GM06990 (cell line): ENCODE measurements around the gene DOHH.
"Not testable (repeated sequence)": the region's sequence is repeated elsewhere in the genome, so short reads cannot be mapped to it uniquely, and the experiment has no call there.

ENCODE experiments used
- DNase-seq: peaks from one replicate; pipeline ENCODE4 v3.0.0-alpha.2; 2011; ENCODE audit not compliant: insufficient read length; ENCODE audit errors: extremely low read depth
- H3K27me3 ChIP-seq: replicated peaks from 2 replicates; pipeline ENCODE4 v1.6.0; 2011; ENCODE audit warnings: low read length; ENCODE audit not compliant: control insufficient read depth, insufficient read depth
- H3K36me3 ChIP-seq: 2 replicates; pipeline ENCODE4 v1.5.1; 2011; ENCODE audit warnings: low read length; ENCODE audit not compliant: control insufficient read depth, insufficient read depth
- H3K4me3 ChIP-seq: replicated peaks from 2 replicates; pipeline ENCODE4 v1.5.1; 2011; ENCODE audit warnings: low read depth, mild to moderate bottlenecking, control low read depth, low read length
- TF ChIP-seq, protein P1 (sequence below): IDR thresholded peaks from 2 replicates; pipeline ENCODE4 v1.5.1; 2011; ENCODE audit warnings: low read length, control low read depth, mild to moderate bottlenecking, inconsistent platforms; ENCODE audit not compliant: insufficient read depth, poor library complexity, severe bottlenecking

Gene DOHH

DNA sequence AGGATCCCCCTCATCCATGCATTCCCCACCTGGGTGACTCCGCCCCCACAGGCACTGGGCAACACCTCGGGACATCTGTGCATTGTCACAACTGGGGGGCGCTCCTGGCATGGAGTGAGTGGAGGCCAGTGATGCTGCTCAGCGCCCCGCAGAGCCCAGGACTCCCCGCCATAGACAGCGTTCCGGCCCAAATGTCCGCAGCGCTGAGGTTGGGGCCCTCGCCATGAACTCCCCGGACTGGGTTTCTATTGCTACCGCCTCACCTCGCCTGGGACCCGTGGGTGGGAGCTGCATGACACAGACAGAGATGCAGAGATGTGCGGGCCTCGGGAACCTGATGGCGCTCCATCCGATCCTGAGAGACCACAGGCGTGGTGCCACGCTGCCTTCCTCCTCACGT is 10.3 kb upstream of the DOHH start:
- Histone ChIP-seq H3K36me3 (peaks cover 7% of the 10 kb centered on the region), H3K27me3 (no peaks in the 10 kb centered on the region), H3K4me3 (no peak overlapping the region)
- no peak for DNase-seq
- TF ChIP-seq, protein P1, sequence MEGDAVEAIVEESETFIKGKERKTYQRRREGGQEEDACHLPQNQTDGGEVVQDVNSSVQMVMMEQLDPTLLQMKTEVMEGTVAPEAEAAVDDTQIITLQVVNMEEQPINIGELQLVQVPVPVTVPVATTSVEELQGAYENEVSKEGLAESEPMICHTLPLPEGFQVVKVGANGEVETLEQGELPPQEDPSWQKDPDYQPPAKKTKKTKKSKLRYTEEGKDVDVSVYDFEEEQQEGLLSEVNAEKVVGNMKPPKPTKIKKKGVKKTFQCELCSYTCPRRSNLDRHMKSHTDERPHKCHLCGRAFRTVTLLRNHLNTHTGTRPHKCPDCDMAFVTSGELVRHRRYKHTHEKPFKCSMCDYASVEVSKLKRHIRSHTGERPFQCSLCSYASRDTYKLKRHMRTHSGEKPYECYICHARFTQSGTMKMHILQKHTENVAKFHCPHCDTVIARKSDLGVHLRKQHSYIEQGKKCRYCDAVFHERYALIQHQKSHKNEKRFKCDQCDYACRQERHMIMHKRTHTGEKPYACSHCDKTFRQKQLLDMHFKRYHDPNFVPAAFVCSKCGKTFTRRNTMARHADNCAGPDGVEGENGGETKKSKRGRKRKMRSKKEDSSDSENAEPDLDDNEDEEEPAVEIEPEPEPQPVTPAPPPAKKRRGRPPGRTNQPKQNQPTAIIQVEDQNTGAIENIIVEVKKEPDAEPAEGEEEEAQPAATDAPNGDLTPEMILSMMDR = no peak

DNA sequence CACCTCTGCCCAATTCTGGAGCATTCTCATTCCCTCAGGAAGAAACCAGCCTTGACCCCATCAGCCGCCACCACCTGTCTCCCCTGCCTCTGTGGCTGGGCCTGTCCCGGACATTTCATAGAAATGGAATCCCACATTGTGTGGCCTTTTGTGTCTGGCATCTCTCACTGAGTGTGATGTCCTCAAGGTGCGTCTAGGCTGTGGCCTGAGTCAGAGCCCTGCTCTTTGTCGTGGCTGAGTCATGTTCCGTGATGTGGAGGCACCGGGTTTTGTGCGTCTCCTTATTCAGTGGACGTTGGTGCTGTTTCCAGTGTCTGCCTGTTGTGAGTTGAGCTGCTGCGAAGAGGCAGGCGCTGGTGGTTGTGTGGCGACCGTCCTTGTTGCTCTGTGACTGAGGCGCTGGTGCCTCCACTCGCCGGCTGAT is 9.1 kb upstream of the DOHH start:
- Histone ChIP-seq H3K4me3 (no peak overlapping the region), H3K27me3 (no peaks in the 10 kb centered on the region), H3K36me3 (peaks cover 7% of the 10 kb centered on the region)
- no peak for DNase-seq
- TF ChIP-seq, protein P1 = no peak

DNA sequence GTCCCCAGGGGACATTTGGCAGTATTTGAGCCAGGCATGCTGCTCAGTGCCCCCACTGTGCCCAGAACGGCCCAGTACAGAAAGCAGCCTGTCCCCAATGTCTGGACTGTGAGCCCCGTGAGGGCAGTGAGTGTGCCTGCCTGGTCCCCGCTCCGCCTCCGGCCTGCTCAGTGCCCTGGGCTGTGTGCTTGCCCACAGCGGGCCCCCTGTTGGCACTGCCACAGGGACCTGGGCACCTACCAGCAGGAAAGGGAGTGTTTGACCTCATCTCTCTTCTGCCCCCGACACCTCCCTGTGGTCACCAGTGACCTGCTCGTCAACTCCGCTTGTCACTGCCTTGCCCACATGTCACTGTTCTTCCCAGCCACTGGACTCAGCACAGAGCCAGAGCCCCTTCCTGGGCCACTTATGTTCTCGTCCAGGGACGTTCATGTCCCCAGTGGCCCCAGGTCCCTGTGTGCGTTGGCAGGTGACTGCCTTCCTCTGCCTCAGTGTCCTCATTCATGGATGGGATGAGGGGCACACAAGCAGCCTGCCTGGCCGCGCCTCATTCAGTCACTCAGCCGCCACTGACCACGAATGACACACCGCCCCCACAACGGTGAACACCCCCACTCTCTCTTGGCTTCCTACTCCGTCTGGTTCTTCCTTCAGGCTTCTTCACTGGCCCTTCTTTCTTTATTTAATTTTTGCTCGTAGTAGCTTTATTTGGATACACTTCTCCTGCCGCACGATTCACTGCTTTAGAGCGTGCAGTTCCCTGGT is 8.5 kb upstream of the DOHH start:
- H3K4me3 ChIP-seq = no peak overlapping the region
- peaks cover 7% of the 10 kb centered on the region for H3K36me3 ChIP-seq
- no peak for DNase-seq
- TF ChIP-seq, protein P1 = no peak
- no peaks in the 10 kb centered on the region for H3K27me3 ChIP-seq

DNA sequence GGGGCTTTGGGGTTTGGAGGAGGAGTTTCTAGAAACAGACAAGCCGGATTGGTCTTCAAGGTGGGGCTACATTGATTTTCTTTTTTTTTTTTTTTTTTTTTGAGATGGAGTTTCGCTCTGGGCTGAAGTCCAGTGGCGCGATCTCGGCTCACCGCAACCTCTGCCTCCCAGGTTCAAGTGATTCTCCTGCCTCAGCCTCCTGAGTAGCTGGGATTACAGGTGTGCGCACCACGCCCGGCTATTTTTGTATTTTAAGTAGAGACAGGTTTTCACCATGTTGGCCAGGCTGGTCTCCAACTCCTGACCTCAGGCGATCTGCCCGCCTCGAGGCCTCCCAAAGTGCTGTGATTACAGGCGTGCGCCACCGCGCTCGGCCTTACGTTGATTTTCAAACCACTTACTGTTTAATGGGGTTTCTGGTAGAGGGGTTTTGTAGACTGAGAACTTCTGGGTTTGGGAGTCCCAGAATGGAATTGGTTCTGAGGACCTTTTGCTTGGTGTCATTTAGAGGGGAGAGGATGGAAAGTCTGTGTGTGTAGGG is 7.7 kb upstream of the DOHH start:
- H3K4me3 ChIP-seq, H3K27me3 ChIP-seq, H3K36me3 ChIP-seq, DNase-seq: not testable (repeated sequence)

DNA sequence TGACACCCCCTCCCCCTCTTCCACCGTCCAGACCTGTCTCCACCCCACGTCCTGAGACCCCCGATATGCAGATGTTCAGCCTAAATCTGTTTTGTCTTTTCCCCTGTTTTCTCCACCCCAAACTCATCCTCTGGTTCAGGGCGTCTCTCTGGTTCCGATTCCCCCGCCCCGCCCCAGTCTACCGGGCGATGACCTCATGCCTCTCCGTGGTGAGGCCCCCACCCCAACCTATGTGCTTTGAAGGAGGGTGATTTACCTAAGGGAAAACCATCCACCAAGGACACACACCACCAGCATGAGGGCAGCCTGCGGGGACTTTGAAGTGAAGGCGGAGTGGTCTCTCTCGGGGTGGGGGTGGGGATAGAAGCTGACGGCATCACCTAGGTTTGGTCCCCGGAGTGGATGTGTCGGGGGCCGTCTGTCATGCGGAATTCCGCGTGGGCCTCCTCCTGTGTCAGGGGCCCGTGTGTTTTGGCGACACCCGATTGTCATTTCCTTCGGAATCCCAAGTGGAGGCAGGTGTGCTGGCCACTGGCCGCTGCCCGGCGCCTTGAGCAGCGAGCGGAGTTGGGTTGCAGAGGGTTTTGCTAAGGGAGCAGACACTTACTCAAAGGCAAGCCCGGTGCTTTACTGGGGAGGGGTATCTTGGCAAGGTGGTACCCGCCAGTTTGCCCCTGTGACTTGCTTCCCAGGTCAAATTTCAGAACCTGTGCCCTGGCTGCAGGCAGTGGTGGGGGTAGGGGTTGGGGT is 7.1 kb upstream of the DOHH start:
- H3K4me3 ChIP-seq = peak overlapping the region; percentile 75
- TF ChIP-seq, protein P1 = no peak
- H3K36me3 ChIP-seq = peaks cover 7% of the 10 kb centered on the region
- H3K27me3 ChIP-seq = no peaks in the 10 kb centered on the region
- DNase-seq = no peak
